Spleen (tissue), 11 donors: ENCODE measurements around the gene TMEM132D. TPM values are rescaled to one million over a fixed set of nuclear protein-coding genes. Genes with fewer than 3 reads are reported as not detected.

Experiments
- DNase-seq: peaks from one replicate; pipeline ENCODE4 v3.0.0-alpha.2; 2020
- H3K27ac ChIP-seq, 8 donors: fragments of 200-600 bp; sonication (generic) in 7 of 8; 1 replicate in 4 of 8; 2 replicates in 4 of 8; pipeline versions ENCODE4 v1.5.0 to v1.8.0; 2016 to 2021; ENCODE audit warnings: inconsistent platforms in 4 of 8, mild to moderate bottlenecking in 4 of 8, moderate library complexity in 1 of 8
- H3K27me3 ChIP-seq, 7 donors: fragments of 200-600 bp; sonication (generic) in 6 of 7; replicated peaks in 1 of 7; 1 replicate in 4 of 7; 2 replicates in 3 of 7; pipeline versions ENCODE4 v1.5.0 to v1.8.0; 2016 to 2021; ENCODE audit warnings: inconsistent platforms in 3 of 7, mild to moderate bottlenecking in 1 of 7
- H3K36me3 ChIP-seq, 6 donors: fragments of 200-600 bp; sonication (generic) in 5 of 6; 1 replicate in 4 of 6; 2 replicates in 2 of 6; pipeline versions ENCODE4 v1.5.0 to v1.8.0; 2016 to 2021; ENCODE audit warnings: inconsistent platforms in 2 of 6
- H3K4me1 ChIP-seq, 6 donors: fragments of 200-600 bp; sonication (generic) in 5 of 6; 1 replicate in 3 of 6; 2 replicates in 3 of 6; pipeline versions ENCODE4 v1.5.0 to v1.8.0; 2016 to 2021; ENCODE audit warnings: inconsistent platforms in 3 of 6
- H3K4me3 ChIP-seq, 8 donors: fragments of 200-600 bp; sonication (generic) in 7 of 8; 1 replicate in 4 of 8; 2 replicates in 4 of 8; pipeline versions ENCODE4 v1.5.0 to v1.8.0; 2016 to 2021; ENCODE audit warnings: inconsistent platforms in 4 of 8, mild to moderate bottlenecking in 4 of 8, moderate library complexity in 2 of 8
- H3K9me3 ChIP-seq, 8 donors: fragments of 200-600 bp; sonication (generic) in 7 of 8; 1 replicate in 4 of 8; 2 replicates in 4 of 8; pipeline versions ENCODE4 v1.5.0 to v1.8.0; 2016 to 2021; ENCODE audit warnings: inconsistent platforms in 4 of 8
- CTCF ChIP-seq, 11 experiments: fragments of 200-600 bp in 7 of 11; fragments of 450-650 bp in 4 of 11; sonication (generic) in 4 of 11; IDR thresholded peaks in 8 of 11; conservative IDR thresholded peaks in 3 of 11; 1 replicate in 7 of 11; 2 replicates in 4 of 11; pipeline versions ENCODE4 v1.4.0 to v1.8.0; 2016 to 2021; ENCODE audit warnings: antibody characterized with exemption in 11 of 11, inconsistent platforms in 4 of 11, mild to moderate bottlenecking in 1 of 11
- POLR2A ChIP-seq, 3 donors: fragments of 450-650 bp; IDR thresholded peaks; one replicate each; pipeline ENCODE4 v1.5.1; 2017; ENCODE audit warnings: antibody characterized with exemption in 3 of 3, mild to moderate bottlenecking in 1 of 3
- POLR2AphosphoS5 ChIP-seq, 3 donors: sonication (generic); formaldehyde crosslinking; IDR thresholded peaks; one replicate each; pipeline ENCODE4 v1.5.1; 2017; ENCODE audit warnings: antibody characterized with exemption in 3 of 3
- WGBS, 5 donors: extraction: QIAGEN DNeasy Blood & Tissue Kit in 3 of 5; methylation state at CpG; one replicate each; pipeline versions ENCODE4 v1.1.5 to v1.1.7; 2013 to 2018; 5-methylcytosine and 5-hydroxymethylcytosine counted together
- intact Hi-C: fragments of 100-400 bp; cut with DNase I; formaldehyde crosslinking; loops from one replicate; pipeline ENCODE4 v1.15.0; 2023; ENCODE audit warnings: low total_unique reads
- polyA plus RNA-seq, 3 donors: library from polyadenylated mRNA; stranded (reverse); fragments of 200-250 nt; gene quantifications; one replicate each; pipeline ENCODE4 v1.2.1, GENCODE V29; 2013
- total RNA-seq, 7 donors: library from RNA; depleted of rRNA in 3 of 7; stranded (reverse); fragments of >200 nt in 3 of 7; fragmentation: NEBNext Ultra II Directional in 4 of 7; extraction: Animal tissue kit (Norgen Biotek cat#: 25700) in 4 of 7; gene quantifications; one replicate each; pipeline versions ENCODE4 v1.1.0 to v1.2.1, GENCODE V29; 2016 to 2021
- donor health status: healthy with polysubstance abuse.
- donor health status: DM: no; HTN: no; CAD: no; lungs with moderate emphysema.
- donor health status: DM: no; HTN: no; CAD: no.
- donor health status: Bipolar disorder and iron deficiency.
- donor health status: healthy.
- donor health status: DM: no; HTN: no; CAD: no.
- donor health status: DM: yes; HTN: yes; CAD: no.

TMEM132D gene
- total and polyA plus RNA-seq, 10 donors: 0.03 TPM; not detected in 9

- H3K9me3 ChIP-seq: peaks cover 0 to 9% (median 0%) of the 10 kb centered on the region in 8 donors
- no peak overlapping the region for H3K27ac ChIP-seq
- H3K36me3 ChIP-seq: no peaks in the 10 kb centered on the region
- no peaks in the 10 kb centered on the region for H3K4me1 ChIP-seq
- intact Hi-C loops: no loop called here
- no peak for DNase-seq
- H3K27me3 ChIP-seq: no peaks in the 10 kb centered on the region
- TF ChIP-seq POLR2AphosphoS5 (IDR thresholded peaks at IDR 0.05): no peak
- no peak for TF ChIP-seq CTCF (IDR thresholded peaks at IDR 0.05 in 8 of 11, conservative IDR thresholded peaks at IDR 0.05 in 3 of 11)
- TF ChIP-seq POLR2A (IDR thresholded peaks at IDR 0.05): no peak
- 71 to 97% (median 79%) methylated on average over 1 of the region's 1 CpG for WGBS, 5 donors
- no peak overlapping the region for H3K4me3 ChIP-seq
Measured at GRCh38 chr12:129385637-129385990, 518.2 kb downstream of the TMEM132D start.

GRCh38 chr12:129383956-129384355, 519.9 kb downstream of the TMEM132D start:
- no peaks in the 10 kb centered on the region for H3K4me1 ChIP-seq
- intact Hi-C loops: no loop called here
- peaks cover 0 to 9% (median 0%) of the 10 kb centered on the region in 8 donors for H3K9me3 ChIP-seq
- DNase-seq: no peak
- no peak for TF ChIP-seq CTCF (IDR thresholded peaks at IDR 0.05 in 8 of 11, conservative IDR thresholded peaks at IDR 0.05 in 3 of 11)
- no peak for TF ChIP-seq POLR2A (IDR thresholded peaks at IDR 0.05)
- TF ChIP-seq POLR2AphosphoS5 (IDR thresholded peaks at IDR 0.05): no peak
- H3K27ac ChIP-seq: no peak overlapping the region
- H3K4me3 ChIP-seq: no peak overlapping the region
- no peaks in the 10 kb centered on the region for H3K27me3 ChIP-seq
- 82 to 85% (median 83%) methylated on average over 9 of the region's 9 CpGs for WGBS, 5 donors
- H3K36me3 ChIP-seq: no peaks in the 10 kb centered on the region

- H3K4me3 ChIP-seq: no peak overlapping the region
- TF ChIP-seq POLR2A (IDR thresholded peaks at IDR 0.05) (no peak), POLR2AphosphoS5 (IDR thresholded peaks at IDR 0.05) (no peak), CTCF (IDR thresholded peaks at IDR 0.05 in 8 of 11, conservative IDR thresholded peaks at IDR 0.05 in 3 of 11) (no peak)
- H3K9me3 ChIP-seq: peaks cover 0 to 17% (median 3%) of the 10 kb centered on the region in 8 donors
- intact Hi-C loops: no loop called here
- H3K27ac ChIP-seq: no peak overlapping the region
- 63 to 77% (median 71%) methylated on average over 3 of the region's 3 CpGs for WGBS, 5 donors
- no peaks in the 10 kb centered on the region for H3K4me1 ChIP-seq
- no peak for DNase-seq
- no peaks in the 10 kb centered on the region for H3K36me3 ChIP-seq
- H3K27me3 ChIP-seq: no peaks in the 10 kb centered on the region
Measured at GRCh38 chr12:129381715-129382114, 522.1 kb downstream of the TMEM132D start.

- 71 to 80% (median 77%) methylated on average over 6 of the region's 6 CpGs for WGBS, 5 donors
- no peak for DNase-seq
- TF ChIP-seq CTCF (IDR thresholded peaks at IDR 0.05 in 8 of 11, conservative IDR thresholded peaks at IDR 0.05 in 3 of 11): no peak
- no peak for TF ChIP-seq POLR2AphosphoS5 (IDR thresholded peaks at IDR 0.05)
- no peak for TF ChIP-seq POLR2A (IDR thresholded peaks at IDR 0.05)
- Histone ChIP-seq H3K4me3 (no peak overlapping the region), H3K27ac (no peak overlapping the region), H3K36me3 (no peaks in the 10 kb centered on the region), H3K9me3 (peaks cover 0 to 21% (median 3%) of the 10 kb centered on the region in 8 donors), H3K27me3 (no peaks in the 10 kb centered on the region), H3K4me1 (no peaks in the 10 kb centered on the region)
- intact Hi-C loops: no loop called here
Measured at GRCh38 chr12:129379076-129379804, 524.6 kb downstream of the TMEM132D start.
